GM12891 (cell line): ENCODE measurements around the gene ACOT12.
A peak's percentile ranks its signal among the peaks of the same experiment; 100 is the strongest.
"Not testable (repeated sequence)": the region's sequence is repeated elsewhere in the genome, so short reads cannot be mapped to it uniquely, and the experiment has no call there.

ENCODE experiments used
- DNase-seq: peaks from one replicate; pipeline ENCODE4 v3.0.0; 2011; ENCODE audit warnings: low spot score; ENCODE audit not compliant: insufficient read length
- FAIRE-seq: peaks from 2 replicates; lab custom pipeline; 2011; peaks lifted over from hg19 to GRCh38; lab: Jason Lieb, UNC
- PAX5 ChIP-seq: IDR thresholded peaks from 2 replicates; pipeline ENCODE4 v1.6.1; 2011; ENCODE audit warnings: low read length, moderate library complexity, mild to moderate bottlenecking; ENCODE audit not compliant: insufficient read depth, severe bottlenecking
- POLR2A ChIP-seq: IDR thresholded peaks from 2 replicates; pipeline ENCODE4 v1.6.1; 2011; ENCODE audit warnings: low read depth, low read length, control low read depth
- POLR2AphosphoS5 ChIP-seq: IDR thresholded peaks from 2 replicates; pipeline ENCODE4 v1.6.1; 2011; ENCODE audit warnings: low read depth, low read length, control low read depth
- POU2F2 ChIP-seq: IDR thresholded peaks from 2 replicates; pipeline ENCODE4 v1.6.1; 2011; ENCODE audit warnings: low read depth, mild to moderate bottlenecking, control low read depth, low read length, moderate library complexity
- SPI1 ChIP-seq: IDR thresholded peaks from 2 replicates; pipeline ENCODE4 v1.6.1; 2011; ENCODE audit warnings: low read depth, low read length, control low read depth
- TAF1 ChIP-seq: IDR thresholded peaks from 2 replicates; pipeline ENCODE4 v1.6.1; 2011; ENCODE audit warnings: low read depth, low read length, control low read depth

ACOT12 gene

DNA sequence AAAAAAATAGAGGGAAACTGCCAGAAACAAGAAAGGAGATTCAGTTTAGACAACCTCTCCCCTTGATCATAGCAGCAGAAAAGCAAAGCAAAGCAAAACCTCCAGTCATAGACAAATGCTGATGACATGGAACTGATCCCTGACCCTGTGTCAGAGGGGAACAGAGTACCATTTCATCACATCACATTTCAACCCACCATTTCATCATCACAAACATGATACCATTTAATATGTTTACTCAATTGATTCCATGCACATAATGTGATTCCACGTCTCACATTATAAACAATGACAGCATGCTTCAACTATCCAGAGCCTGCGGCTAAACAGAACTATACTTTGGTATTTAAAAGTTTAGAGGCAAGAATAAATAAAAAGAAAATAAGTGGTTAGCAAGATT, 28.7 kb upstream of the ACOT12 start:
- TF ChIP-seq TAF1 = no peak
- no peak for TF ChIP-seq PAX5
- no peak for TF ChIP-seq POLR2AphosphoS5
- TF ChIP-seq POLR2A = no peak
- TF ChIP-seq SPI1 = no peak
- TF ChIP-seq POU2F2 = no peak
- FAIRE-seq (no peak), DNase-seq (no peak)

DNA sequence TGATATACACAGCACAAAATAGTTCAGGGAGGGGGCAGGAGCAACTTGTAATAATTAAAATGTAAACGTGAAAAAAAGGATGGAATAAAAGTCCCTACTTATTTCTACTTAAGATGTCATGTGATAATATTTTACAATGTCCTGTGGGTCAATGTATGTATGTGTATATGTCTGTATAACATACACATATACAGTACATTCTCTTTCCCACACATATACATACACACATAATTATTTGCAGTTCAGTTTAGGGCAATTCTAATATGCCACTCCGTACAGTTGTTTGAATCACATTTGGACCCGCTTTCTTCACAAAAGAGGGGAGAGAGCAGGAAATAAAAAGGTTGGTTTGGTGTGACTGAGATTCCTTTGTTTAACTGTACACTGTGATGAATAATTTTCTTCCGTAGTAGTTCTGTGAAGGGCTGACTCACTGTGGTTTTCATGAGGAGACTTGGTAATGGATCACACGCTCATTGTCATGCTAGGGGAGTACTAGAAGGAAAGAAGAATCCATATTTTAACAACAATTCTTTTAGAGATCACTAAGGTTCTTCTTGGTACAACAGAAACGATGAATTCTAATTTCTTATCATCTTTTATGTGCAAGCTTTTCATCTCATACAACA, 26.2 kb upstream of the ACOT12 start:
- no peak for FAIRE-seq
- no peak for TF ChIP-seq SPI1
- TF ChIP-seq PAX5 = no peak
- no peak for TF ChIP-seq POLR2AphosphoS5
- no peak for TF ChIP-seq TAF1
- no peak for TF ChIP-seq POLR2A
- TF ChIP-seq POU2F2 = no peak

DNA sequence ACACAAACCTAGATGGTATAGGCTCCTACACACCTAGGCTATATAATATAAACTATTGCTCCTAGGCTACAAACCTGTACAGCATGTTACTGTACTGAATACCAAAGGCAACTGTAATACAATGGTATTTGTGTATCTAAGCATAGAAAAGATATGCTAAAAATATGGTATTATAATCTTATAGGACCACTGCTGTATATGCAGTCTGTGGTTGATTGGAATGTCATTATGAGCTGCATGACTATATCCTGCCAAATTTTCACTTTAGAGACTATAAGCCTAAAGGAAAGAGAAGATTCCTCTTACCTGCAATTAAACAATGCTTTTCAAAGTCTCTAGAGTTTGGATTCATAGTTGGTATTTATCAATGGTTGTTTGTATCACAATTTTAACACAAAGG, 24.7 kb upstream of the ACOT12 start:
- no peak for DNase-seq
- TF ChIP-seq POLR2AphosphoS5 (no peak), POU2F2 (no peak), TAF1 (no peak), PAX5 (no peak), POLR2A (no peak), SPI1 (no peak)
- FAIRE-seq = no peak

More for the DNA sequence above, 26.2 kb upstream of the ACOT12 start:
- DNase-seq = no peak

DNA sequence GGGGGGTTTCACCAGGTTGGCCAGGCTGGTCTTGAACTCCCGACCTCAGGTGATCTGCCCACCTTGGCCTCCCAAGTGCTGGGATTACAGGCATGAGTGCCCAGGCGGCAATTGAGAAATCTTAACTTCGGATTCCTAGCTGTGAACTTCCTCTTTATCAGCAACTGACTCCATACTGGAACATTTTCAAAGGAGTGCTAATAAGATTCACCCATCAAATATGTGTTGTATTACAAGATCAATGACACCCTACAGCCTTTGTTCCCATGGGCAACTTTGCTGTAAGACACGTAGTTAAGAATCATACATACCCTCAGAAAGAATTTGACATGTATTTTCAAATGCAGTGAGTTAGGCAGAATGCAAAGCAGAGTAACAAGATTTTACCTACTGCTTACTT, 23.1 kb upstream of the ACOT12 start:
- TF ChIP-seq POLR2AphosphoS5 = no peak
- no peak for TF ChIP-seq POU2F2
- no peak for TF ChIP-seq POLR2A
- TF ChIP-seq PAX5 = no peak
- no peak for TF ChIP-seq SPI1
- DNase-seq (no peak), FAIRE-seq (peak; percentile 48)

- FAIRE-seq (no peak), DNase-seq (no peak)
- TF ChIP-seq PAX5 (no peak), TAF1 (no peak), POLR2AphosphoS5 (no peak), SPI1 (no peak), POU2F2 (no peak), POLR2A (no peak)
Observed at GRCh38 chr5:81409896-81410295, 16.0 kb upstream of the ACOT12 start.

- DNase-seq (no peak), FAIRE-seq (no peak)
- TF ChIP-seq POLR2AphosphoS5 (no peak), PAX5 (no peak), TAF1 (no peak), POLR2A (no peak), POU2F2 (no peak), SPI1 (no peak)
Observed at GRCh38 chr5:81409361-81409760, 15.4 kb upstream of the ACOT12 start.

GRCh38 chr5:81408496-81408895, 14.6 kb upstream of the ACOT12 start:
- no peak for FAIRE-seq
- no peak for DNase-seq
- no peak for TF ChIP-seq POLR2AphosphoS5
- no peak for TF ChIP-seq POU2F2
- no peak for TF ChIP-seq PAX5
- TF ChIP-seq SPI1 = no peak
- TF ChIP-seq TAF1 = no peak

- FAIRE-seq, DNase-seq: not testable (repeated sequence)
Observed at GRCh38 chr5:81407811-81408210, 13.9 kb upstream of the ACOT12 start.

GRCh38 chr5:81405126-81405891, 11.4 kb upstream of the ACOT12 start:
- FAIRE-seq = no peak
- DNase-seq = no peak
- TF ChIP-seq SPI1 (no peak), PAX5 (no peak), POLR2AphosphoS5 (no peak), POLR2A (no peak), TAF1 (no peak), POU2F2 (no peak)
